Spleen (tissue), 7 donors: Measurements from ENCODE around the gene AP1B1.
"Not testable (repeated sequence)": the region's sequence is repeated elsewhere in the genome, so short reads cannot be mapped to it uniquely, and the experiment has no call there.

ENCODE experiments used
- CTCF ChIP-seq, 11 experiments: fragments of 200-600 bp in 7 of 11; fragments of 450-650 bp in 4 of 11; sonication (generic) in 4 of 11; IDR thresholded peaks in 8 of 11; conservative IDR thresholded peaks in 3 of 11; 1 replicate in 7 of 11; 2 replicates in 4 of 11; pipeline versions ENCODE4 v1.4.0 to v1.8.0; 2016 to 2021; ENCODE audit warnings: antibody characterized with exemption in 11 of 11, inconsistent platforms in 4 of 11, mild to moderate bottlenecking in 1 of 11
- POLR2AphosphoS5 ChIP-seq, 3 donors: sonication (generic); formaldehyde crosslinking; IDR thresholded peaks; one replicate each; pipeline ENCODE4 v1.5.1; 2017; ENCODE audit warnings: antibody characterized with exemption in 3 of 3
- donor health status: DM: no; HTN: no; CAD: no; lungs with moderate emphysema.
- donor health status: DM: no; HTN: no; CAD: no.
- donor health status: DM: no; HTN: no; CAD: no.

DNA sequence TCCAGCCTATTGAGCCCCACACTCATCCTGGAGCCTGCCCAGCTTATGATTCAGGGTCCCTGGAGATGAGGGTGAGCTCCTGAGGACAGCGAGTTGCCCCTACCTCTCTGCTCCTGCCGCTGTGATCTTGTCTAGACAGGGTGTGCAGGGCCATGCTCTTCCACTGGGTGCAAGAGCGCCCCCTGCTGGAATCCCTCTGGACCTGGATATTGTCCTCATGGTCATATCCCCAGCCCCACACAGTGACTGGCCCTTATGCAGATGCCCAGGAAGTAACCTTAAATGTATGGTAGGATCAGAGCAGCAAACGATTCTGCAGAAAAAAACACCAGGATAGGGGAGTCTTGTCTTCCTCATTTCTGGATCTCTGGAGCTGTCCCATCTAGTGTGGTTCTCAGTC is 24.4 kb upstream of the AP1B1 start:
- TF ChIP-seq POLR2AphosphoS5 (IDR thresholded peaks at IDR 0.05): not testable (repeated sequence)
- peak in 6 of 11 experiments; percentile 21 to 55 (median 40) for TF ChIP-seq CTCF (IDR thresholded peaks at IDR 0.05 in 8 of 11, conservative IDR thresholded peaks at IDR 0.05 in 3 of 11)
